ENCODE measurements around the gene METTL4. TPM values are rescaled to one million over a fixed set of nuclear protein-coding genes. Genes with fewer than 3 reads are reported as not detected.

The METTL4 gene
- total RNA-seq, 1 experiment from 2014 or later = 23.9 TPM

DNA sequence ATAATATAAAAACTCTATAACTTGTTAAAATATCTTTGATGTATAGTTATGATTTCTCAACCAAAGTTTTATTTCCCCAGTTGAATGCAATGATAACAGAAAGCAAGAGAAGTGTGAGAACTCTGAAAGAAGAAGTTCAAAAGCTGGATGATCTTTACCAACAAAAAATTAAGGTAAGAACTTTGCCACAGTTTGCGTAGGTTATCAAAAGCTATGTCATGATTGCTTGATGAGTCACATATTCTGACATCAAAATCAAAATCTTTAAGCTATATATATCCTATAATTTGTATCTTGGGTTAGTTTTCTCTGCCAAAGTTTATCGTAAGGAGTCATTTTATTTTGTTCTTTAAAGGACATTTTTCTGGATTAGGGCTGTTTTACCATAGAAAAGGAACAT lies 35.0 kb upstream of the METTL4 start:
- H3K4me2 ChIP-seq = no peak overlapping the region
- no peak overlapping the region for H3K4me3 ChIP-seq
- no peaks in the 10 kb centered on the region for H3K27me3 ChIP-seq (ENCODE audit: insufficient read depth, low read depth)
- intact Hi-C loops (cut with micrococcal nuclease; ENCODE audit: unreplicated experiment) = no loop called here
- POLR2A ChIA-PET (ENCODE audit: unreplicated experiment) = interaction anchor here (0.6 kb wide), 1 partner anchor 164 kb away, joined by 4 read pairs; no protein-coding TSS in a partner anchor
- H3K4me1 ChIP-seq (replicated peaks; ENCODE audit: insufficient read depth) = peaks cover 14% of the 10 kb centered on the region; the same call in 1 of the 2 replicates
- no peak overlapping the region for H3K27ac ChIP-seq
- H3K9me3 ChIP-seq (ENCODE audit: insufficient read depth, low read depth) = no peaks in the 10 kb centered on the region
- H4K20me1 ChIP-seq (ENCODE audit: insufficient read depth) = no peaks in the 10 kb centered on the region
- no peaks in the 10 kb centered on the region for H3K79me2 ChIP-seq (ENCODE audit: low read depth)
- no TSS peak for BruUV-seq (replicated peaks)
- peaks cover 45% of the 10 kb centered on the region for H3K36me3 ChIP-seq (ENCODE audit: low read depth)
- TF ChIP-seq EZH2 (IDR thresholded peaks at IDR 0.05; ENCODE audit: low read depth) (no peak), CTCF (conservative IDR thresholded peaks at IDR 0.05) (no peak)
- DNase-seq = no peak
- H2AFZ ChIP-seq = no peak overlapping the region
- CTCF ChIA-PET = no interaction called here
- H3F3A ChIP-seq (ENCODE audit: insufficient read depth, low read depth) = peaks cover 9% of the 10 kb centered on the region; the same call in 1 of the 2 replicates
- H3K9me2 ChIP-seq (ENCODE audit: insufficient read depth) = no peaks in the 10 kb centered on the region

GRCh38 chr18:2602844-2603243 lies 31.5 kb upstream of the METTL4 start:
- POLR2A ChIA-PET (ENCODE audit: unreplicated experiment) = no interaction called here
- Histone ChIP-seq H3K27me3 (ENCODE audit: insufficient read depth, low read depth) (no peaks in the 10 kb centered on the region), H3K9me2 (ENCODE audit: insufficient read depth) (no peaks in the 10 kb centered on the region), H3K9me3 (ENCODE audit: insufficient read depth, low read depth) (no peaks in the 10 kb centered on the region), H2AFZ (no peak overlapping the region), H3K27ac (no peak overlapping the region), H3K36me3 (ENCODE audit: low read depth) (peaks cover 63% of the 10 kb centered on the region), H3K79me2 (ENCODE audit: low read depth) (no peaks in the 10 kb centered on the region), H3F3A (ENCODE audit: insufficient read depth, low read depth) (0 out of 2 replicates have a peak, but pooled peaks cover 5% of the 10 kb centered on the region), H3K4me2 (no peak overlapping the region), H3K4me1 (replicated peaks; ENCODE audit: insufficient read depth) (peaks cover 14% of the 10 kb centered on the region; the same call in 1 of the 2 replicates), H4K20me1 (ENCODE audit: insufficient read depth) (no peaks in the 10 kb centered on the region), H3K4me3 (no peak overlapping the region)
- CTCF ChIA-PET = interaction anchor here (0.6 kb wide), 1 partner anchor 837 kb away, joined by 10 read pairs; no protein-coding TSS in a partner anchor
- TF ChIP-seq CTCF (conservative IDR thresholded peaks at IDR 0.05) (no peak), EZH2 (IDR thresholded peaks at IDR 0.05; ENCODE audit: low read depth) (no peak)
- no peak for DNase-seq
- no TSS peak for BruUV-seq (replicated peaks)
- intact Hi-C loops (cut with micrococcal nuclease; ENCODE audit: unreplicated experiment) = no loop called here

GRCh38 chr18:2597639-2598038 lies 26.3 kb upstream of the METTL4 start:
- Histone ChIP-seq H3K79me2 (ENCODE audit: low read depth) (no peaks in the 10 kb centered on the region), H3F3A (ENCODE audit: insufficient read depth, low read depth) (peaks cover under 1% of the 10 kb centered on the region; the same call in 1 of the 2 replicates), H3K4me1 (replicated peaks; ENCODE audit: insufficient read depth) (peaks cover 10% of the 10 kb centered on the region), H2AFZ (no peak overlapping the region), H3K36me3 (ENCODE audit: low read depth) (peaks cover 53% of the 10 kb centered on the region), H3K27me3 (ENCODE audit: insufficient read depth, low read depth) (no peaks in the 10 kb centered on the region), H4K20me1 (ENCODE audit: insufficient read depth) (no peaks in the 10 kb centered on the region), H3K27ac (no peak overlapping the region), H3K4me3 (no peak overlapping the region), H3K9me2 (ENCODE audit: insufficient read depth) (no peaks in the 10 kb centered on the region), H3K9me3 (ENCODE audit: insufficient read depth, low read depth) (no peaks in the 10 kb centered on the region), H3K4me2 (no peak overlapping the region)
- TF ChIP-seq EZH2 (IDR thresholded peaks at IDR 0.05; ENCODE audit: low read depth) = no peak
- no peak for TF ChIP-seq CTCF (conservative IDR thresholded peaks at IDR 0.05)
- DNase-seq = no peak
- TSS peak; percentile 6 for BruUV-seq (replicated peaks)
- ChIA-PET CTCF (no interaction called here), POLR2A (ENCODE audit: unreplicated experiment) (no interaction called here)
- intact Hi-C loops (cut with micrococcal nuclease; ENCODE audit: unreplicated experiment) = no loop called here

Data from PC-9 (cell line).